Astrocyte of the cerebellum (primary cell): ENCODE data around the gene KIF26A.

Source experiments
- DNase-seq: peaks from one replicate; pipeline ENCODE4 v3.0.0-alpha.2; 2011; ENCODE audit warnings: low read depth
- H3K4me3 ChIP-seq: 2 replicates; pipeline ENCODE4 v1.5.1; 2011; ENCODE audit warnings: mild to moderate bottlenecking, low read depth, low read length, moderate library complexity
- in situ Hi-C: cut with HindIII; loops from 2 replicates; pipeline ENCODE4 v1.10.0; 2017; ENCODE audit warnings: low sequenced_read_pairs
- TF ChIP-seq, protein P1 (sequence below): IDR thresholded peaks from 2 replicates; pipeline ENCODE4 v1.5.1; 2012; ENCODE audit warnings: low read length, low read depth, moderate library complexity, mild to moderate bottlenecking; ENCODE audit errors: missing control alignments

KIF26A gene

DNA sequence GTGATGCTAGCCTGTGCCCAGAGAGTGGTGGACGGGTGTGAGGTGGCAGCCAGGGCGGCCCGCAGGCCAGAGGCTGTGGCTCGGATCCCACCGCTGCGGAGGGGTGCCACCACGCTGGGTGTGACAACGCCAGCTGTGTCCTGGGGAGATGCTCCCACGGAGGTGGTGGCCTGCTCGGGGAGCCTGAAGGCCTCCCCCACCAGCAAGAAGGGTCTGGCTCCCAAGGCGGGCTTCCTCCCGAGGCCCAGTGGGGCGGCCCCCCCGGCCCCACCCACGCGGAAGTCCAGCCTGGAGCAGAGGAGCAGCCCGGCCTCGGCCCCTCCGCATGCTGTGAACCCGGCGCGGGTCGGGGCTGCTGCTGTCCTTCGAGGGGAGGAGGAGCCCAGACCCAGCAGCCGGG lies 38.2 kb downstream of the KIF26A start:
- DNase-seq = no peak
- H3K4me3 ChIP-seq = no peak overlapping the region
- in situ Hi-C loops = no loop called here
- TF ChIP-seq, protein P1, sequence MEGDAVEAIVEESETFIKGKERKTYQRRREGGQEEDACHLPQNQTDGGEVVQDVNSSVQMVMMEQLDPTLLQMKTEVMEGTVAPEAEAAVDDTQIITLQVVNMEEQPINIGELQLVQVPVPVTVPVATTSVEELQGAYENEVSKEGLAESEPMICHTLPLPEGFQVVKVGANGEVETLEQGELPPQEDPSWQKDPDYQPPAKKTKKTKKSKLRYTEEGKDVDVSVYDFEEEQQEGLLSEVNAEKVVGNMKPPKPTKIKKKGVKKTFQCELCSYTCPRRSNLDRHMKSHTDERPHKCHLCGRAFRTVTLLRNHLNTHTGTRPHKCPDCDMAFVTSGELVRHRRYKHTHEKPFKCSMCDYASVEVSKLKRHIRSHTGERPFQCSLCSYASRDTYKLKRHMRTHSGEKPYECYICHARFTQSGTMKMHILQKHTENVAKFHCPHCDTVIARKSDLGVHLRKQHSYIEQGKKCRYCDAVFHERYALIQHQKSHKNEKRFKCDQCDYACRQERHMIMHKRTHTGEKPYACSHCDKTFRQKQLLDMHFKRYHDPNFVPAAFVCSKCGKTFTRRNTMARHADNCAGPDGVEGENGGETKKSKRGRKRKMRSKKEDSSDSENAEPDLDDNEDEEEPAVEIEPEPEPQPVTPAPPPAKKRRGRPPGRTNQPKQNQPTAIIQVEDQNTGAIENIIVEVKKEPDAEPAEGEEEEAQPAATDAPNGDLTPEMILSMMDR = no peak

- TF ChIP-seq, protein P1 = no peak
- DNase-seq = no peak
- no peak overlapping the region for H3K4me3 ChIP-seq
- in situ Hi-C loops = no loop called here
Measured at GRCh38 chr14:104177411-104177810, 39.0 kb downstream of the KIF26A start.

GRCh38 chr14:104178279-104178678 lies 39.9 kb downstream of the KIF26A start:
- in situ Hi-C loops = no loop called here
- DNase-seq = no peak
- TF ChIP-seq, protein P1 = no peak
- no peak overlapping the region for H3K4me3 ChIP-seq

GRCh38 chr14:104179126-104179525 lies 40.7 kb downstream of the KIF26A start:
- TF ChIP-seq, protein P1 = no peak
- in situ Hi-C loops = no loop called here

GRCh38 chr14:104179564-104180129 lies 41.3 kb downstream of the KIF26A start:
- no peak overlapping the region for H3K4me3 ChIP-seq
- TF ChIP-seq, protein P1 = no peak
- no peak for DNase-seq
- in situ Hi-C loops = no loop called here

More at GRCh38 chr14:104179126-104179525, 40.7 kb downstream of the KIF26A start:
- DNase-seq = no peak
- H3K4me3 ChIP-seq = no peak overlapping the region

DNA sequence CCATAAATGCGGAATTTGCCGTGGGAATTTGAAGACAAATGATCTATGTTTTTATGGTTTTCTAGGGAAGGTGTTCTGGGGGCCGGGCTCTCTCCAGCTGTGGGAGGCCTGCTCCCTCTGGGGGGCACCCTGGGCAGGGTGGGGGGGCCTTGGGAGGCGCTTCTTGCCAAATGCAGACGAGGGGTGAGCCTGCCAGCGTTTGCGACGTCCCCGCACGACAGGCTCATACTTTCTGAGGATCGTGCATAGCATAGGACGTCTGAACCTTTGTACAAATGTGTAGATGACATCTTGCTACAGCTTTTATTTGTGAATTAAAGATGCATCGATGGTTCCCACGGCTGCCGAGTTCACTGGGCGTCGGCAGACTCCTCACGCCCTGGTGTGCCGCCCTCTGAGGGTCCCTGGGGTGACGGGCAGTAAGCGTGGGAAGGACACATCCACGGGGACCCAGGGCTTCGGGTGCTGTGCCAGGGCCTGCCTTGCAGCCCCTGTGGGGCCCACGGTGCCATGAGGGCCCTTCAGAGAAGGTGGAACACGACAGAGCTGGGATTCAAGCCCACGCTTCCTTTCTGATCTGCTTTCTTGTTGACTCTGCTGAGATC lies 42.3 kb downstream of the KIF26A start:
- TF ChIP-seq, protein P1 = no peak
- in situ Hi-C loops = no loop called here
- no peak overlapping the region for H3K4me3 ChIP-seq
- DNase-seq = no peak
